Adrenal gland (tissue), 12 donors: ENCODE data around the gene FGD6. TPM values are rescaled to one million over a fixed set of nuclear protein-coding genes. Genes with fewer than 3 reads are reported as not detected.

Source experiments
- DNase-seq, 7 donors: peaks; one replicate each; pipeline ENCODE4 v3.0.0-alpha.2; 2019 to 2020
- H3K27ac ChIP-seq, 5 donors: fragments of 200-600 bp; sonication (generic) in 4 of 5; 1 replicate in 3 of 5; 2 replicates in 2 of 5; pipeline versions ENCODE4 v1.5.1 to v1.8.0; 2016 to 2020; ENCODE audit warnings: mild to moderate bottlenecking in 1 of 5
- H3K27me3 ChIP-seq: fragments of 200-600 bp; 2 replicates; pipeline ENCODE4 v1.8.0; 2021
- H3K36me3 ChIP-seq, 2 donors: fragments of 200-600 bp; replicated peaks in 1 of 2; 1 replicate in 1 of 2; 2 replicates in 1 of 2; pipeline versions ENCODE4 v1.5.1 to v1.8.0; 2018 to 2022
- H3K4me1 ChIP-seq, 2 donors: fragments of 200-600 bp; replicated peaks in 1 of 2; 1 replicate in 1 of 2; 2 replicates in 1 of 2; pipeline versions ENCODE4 v1.5.1 to v1.8.0; 2018 to 2021
- H3K4me3 ChIP-seq, 4 donors: fragments of 200-600 bp; sonication (generic) in 3 of 4; one replicate each; pipeline ENCODE4 v1.5.1; 2016 to 2018
- H3K9me3 ChIP-seq, 3 donors: fragments of 200-600 bp; sonication (generic) in 1 of 3; replicated peaks in 1 of 3; 1 replicate in 2 of 3; 2 replicates in 1 of 3; pipeline versions ENCODE4 v1.5.1 to v1.8.0; 2016 to 2021
- POLR2A ChIP-seq, 2 donors: fragments of 450-650 bp; IDR thresholded peaks; one replicate each; pipeline ENCODE4 v1.6.1; 2017; ENCODE audit warnings: antibody characterized with exemption in 2 of 2, mild to moderate bottlenecking in 2 of 2, moderate library complexity in 1 of 2
- WGBS, 4 donors: extraction: QIAGEN DNeasy Blood & Tissue Kit in 2 of 4; methylation state at CpG; one replicate each; pipeline versions ENCODE4 v1.1.5 to v1.1.7; 2013 to 2017; 5-methylcytosine and 5-hydroxymethylcytosine counted together
- intact Hi-C, 2 donors: fragments of 100-400 bp; cut with DNase I; formaldehyde crosslinking; loops; one replicate each; pipeline versions ENCODE4 v1.14.1 to v1.15.0; 2022 to 2023
- polyA plus RNA-seq, 3 donors: library from polyadenylated mRNA; stranded (reverse); fragments of 200-250 nt in 2 of 3; fragments of 350-450 nt in 1 of 3; fragmentation: Illumina TruSeq in 1 of 3; extraction: RNeasy Lipid Tissue Mini Kit (QIAGEN cat#74804) in 1 of 3; gene quantifications; one replicate each; pipeline ENCODE4 v1.2.3, GENCODE V29; 2013 to 2014
- total RNA-seq, 9 donors: library from RNA; depleted of rRNA in 4 of 9; stranded (reverse); fragments of >200 nt in 4 of 9; fragments of 120-200 nt in 1 of 9; fragmentation: NEBNext Ultra II Directional in 1 of 9; extraction: Animal tissue kit (Norgen Biotek cat#: 25700) in 1 of 9; gene quantifications; one replicate each; pipeline versions ENCODE4 v1.1.0 to v1.2.4, GENCODE V29; 2013 to 2023
- TF ChIP-seq, protein P1 (sequence below), 6 experiments: fragments of 450-650 bp in 4 of 6; fragments of 200-600 bp in 2 of 6; sonication (generic) in 1 of 6; IDR thresholded peaks; 1 replicate in 5 of 6; 2 replicates in 1 of 6; pipeline versions ENCODE4 v1.5.1 to v1.8.0; 2016 to 2021; ENCODE audit warnings: antibody characterized with exemption in 6 of 6, mild to moderate bottlenecking in 2 of 6, moderate library complexity in 1 of 6
- donor health status: healthy with polysubstance abuse.
- donor health status: Bipolar disorder and iron deficiency.
- donor health status: DM: yes; HTN: yes; CAD: no.
- donor health status: DM: no; HTN: no; CAD: no.
- donor health status: DM: no; HTN: no; CAD: no.
- donor health status: DM: yes; HTN: yes; CAD: no.

Gene FGD6
- total and polyA plus RNA-seq, 12 donors = 2.3 to 33.9 (median 18.1) TPM

DNA sequence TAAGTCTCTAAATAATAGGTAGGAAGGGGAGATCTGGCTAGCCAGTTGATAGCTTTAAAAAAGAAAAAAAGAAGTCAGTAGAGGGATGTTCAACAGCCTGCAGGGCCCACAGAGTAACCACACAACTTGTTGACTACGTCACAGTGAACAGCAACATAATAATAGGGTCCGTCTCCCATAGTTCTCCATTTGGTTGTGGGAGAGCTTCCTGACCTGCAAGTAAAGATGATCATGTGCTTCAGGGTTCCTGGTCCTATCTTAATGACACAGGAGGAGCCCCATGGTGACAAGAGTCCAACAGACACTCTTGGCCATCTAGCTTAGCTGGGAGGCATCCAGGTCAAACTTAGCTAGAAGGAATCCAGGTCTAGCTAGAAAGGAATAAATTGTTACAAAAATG is 36.2 kb downstream of the FGD6 start:
- Histone ChIP-seq H3K4me1 (peaks cover 0 to 11% of the 10 kb centered on the region in 2 donors), H3K9me3 (no peaks in the 10 kb centered on the region), H3K4me3 (no peak overlapping the region), H3K27me3 (no peaks in the 10 kb centered on the region), H3K27ac (no peak overlapping the region), H3K36me3 (no peaks in the 10 kb centered on the region)
- intact Hi-C loops = no loop called here
- no peak for DNase-seq
- WGBS, 4 donors = 78 to 95% (median 81%) methylated on average over 2 of the region's 2 CpGs
- TF ChIP-seq, protein P1, sequence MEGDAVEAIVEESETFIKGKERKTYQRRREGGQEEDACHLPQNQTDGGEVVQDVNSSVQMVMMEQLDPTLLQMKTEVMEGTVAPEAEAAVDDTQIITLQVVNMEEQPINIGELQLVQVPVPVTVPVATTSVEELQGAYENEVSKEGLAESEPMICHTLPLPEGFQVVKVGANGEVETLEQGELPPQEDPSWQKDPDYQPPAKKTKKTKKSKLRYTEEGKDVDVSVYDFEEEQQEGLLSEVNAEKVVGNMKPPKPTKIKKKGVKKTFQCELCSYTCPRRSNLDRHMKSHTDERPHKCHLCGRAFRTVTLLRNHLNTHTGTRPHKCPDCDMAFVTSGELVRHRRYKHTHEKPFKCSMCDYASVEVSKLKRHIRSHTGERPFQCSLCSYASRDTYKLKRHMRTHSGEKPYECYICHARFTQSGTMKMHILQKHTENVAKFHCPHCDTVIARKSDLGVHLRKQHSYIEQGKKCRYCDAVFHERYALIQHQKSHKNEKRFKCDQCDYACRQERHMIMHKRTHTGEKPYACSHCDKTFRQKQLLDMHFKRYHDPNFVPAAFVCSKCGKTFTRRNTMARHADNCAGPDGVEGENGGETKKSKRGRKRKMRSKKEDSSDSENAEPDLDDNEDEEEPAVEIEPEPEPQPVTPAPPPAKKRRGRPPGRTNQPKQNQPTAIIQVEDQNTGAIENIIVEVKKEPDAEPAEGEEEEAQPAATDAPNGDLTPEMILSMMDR (IDR thresholded peaks at IDR 0.05) = no peak
- no peak for TF ChIP-seq POLR2A (IDR thresholded peaks at IDR 0.05)

DNA sequence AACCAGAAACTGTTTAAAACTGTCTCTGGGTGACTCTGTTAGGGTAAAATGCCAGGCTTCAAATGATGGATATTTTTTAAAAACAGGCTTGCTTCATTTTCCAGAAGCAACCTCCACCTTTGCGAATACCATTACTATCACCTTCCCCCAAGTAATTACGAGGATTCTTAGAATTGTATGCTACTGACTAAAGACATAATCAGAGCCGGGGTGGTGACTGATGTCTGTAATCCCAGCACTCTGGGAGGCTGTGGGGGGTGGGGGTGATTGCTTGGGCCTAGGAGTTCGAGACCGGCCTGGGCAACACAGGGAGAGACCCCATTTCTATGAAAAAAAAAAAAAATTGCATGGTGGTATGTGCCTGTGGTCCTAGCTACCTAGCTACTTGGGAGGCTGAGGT is 38.3 kb downstream of the FGD6 start:
- H3K36me3 ChIP-seq = no peaks in the 10 kb centered on the region
- TF ChIP-seq POLR2A (IDR thresholded peaks at IDR 0.05) = no peak
- TF ChIP-seq, protein P1 (IDR thresholded peaks at IDR 0.05) = no peak
- no peaks in the 10 kb centered on the region for H3K9me3 ChIP-seq
- H3K27me3 ChIP-seq = no peaks in the 10 kb centered on the region
- DNase-seq = no peak
- H3K4me3 ChIP-seq = no peak overlapping the region
- H3K4me1 ChIP-seq = peaks cover 3 to 19% of the 10 kb centered on the region in 2 donors
- WGBS, 4 donors = 75 to 76% (median 76%) methylated on average over 5 of the region's 5 CpGs
- intact Hi-C loops = no loop called here
- no peak overlapping the region for H3K27ac ChIP-seq

DNA sequence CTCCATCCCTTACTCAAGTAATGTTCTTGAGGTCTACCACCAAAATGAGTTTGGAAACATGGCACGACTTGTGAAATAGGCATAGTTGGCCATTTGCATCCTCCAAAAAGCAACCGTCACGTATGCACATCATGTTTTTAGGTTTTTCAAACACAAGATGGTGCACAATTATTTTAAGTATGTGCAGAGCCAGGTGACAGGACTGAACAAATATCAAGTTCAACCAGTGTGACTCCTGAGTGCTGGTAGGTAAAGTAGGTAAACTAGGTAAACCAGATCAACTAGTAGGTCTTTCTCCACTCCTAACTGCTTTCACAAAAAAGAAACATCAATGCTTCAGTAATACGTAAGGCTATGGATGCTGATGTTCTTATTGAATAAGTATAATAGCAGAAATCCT is 39.1 kb downstream of the FGD6 start:
- DNase-seq = no peak
- H3K27ac ChIP-seq = no peak overlapping the region
- WGBS, 4 donors = 74 to 93% (median 84%) methylated on average over 4 of the region's 4 CpGs
- H3K9me3 ChIP-seq = no peaks in the 10 kb centered on the region
- peaks cover 10 to 28% of the 10 kb centered on the region in 2 donors for H3K4me1 ChIP-seq
- no peaks in the 10 kb centered on the region for H3K36me3 ChIP-seq
- TF ChIP-seq POLR2A (IDR thresholded peaks at IDR 0.05) = no peak
- TF ChIP-seq, protein P1 (IDR thresholded peaks at IDR 0.05) = no peak
- H3K27me3 ChIP-seq = no peaks in the 10 kb centered on the region
- intact Hi-C loops = no loop called here
- no peak overlapping the region for H3K4me3 ChIP-seq

DNA sequence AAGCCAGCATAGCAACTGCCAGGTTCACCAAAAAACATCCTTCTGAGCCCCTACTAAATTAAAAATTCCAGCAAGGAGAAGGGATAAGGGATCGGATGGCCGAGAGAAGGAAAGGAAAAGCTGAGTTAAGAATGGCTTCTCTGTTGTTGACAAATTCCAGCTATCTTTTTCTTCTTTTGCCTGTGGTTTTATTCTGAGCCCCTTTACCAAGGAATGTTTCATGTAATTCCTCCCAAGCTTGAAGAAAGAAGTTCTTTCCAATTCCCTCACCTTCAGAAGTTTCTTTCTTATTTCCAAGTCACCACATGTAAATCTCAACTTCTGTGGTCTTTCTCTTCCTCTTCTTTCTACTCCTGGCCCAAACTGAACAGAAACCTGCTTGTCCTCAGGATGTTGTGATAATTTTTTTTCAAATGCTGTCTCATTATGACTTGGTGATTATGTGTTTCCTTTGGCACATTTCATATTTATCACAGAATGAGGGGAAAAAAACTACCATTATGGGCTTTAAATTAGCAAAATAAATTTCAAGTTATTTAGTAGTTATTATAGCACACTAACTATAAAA is 40.0 kb downstream of the FGD6 start:
- TF ChIP-seq, protein P1 (IDR thresholded peaks at IDR 0.05) = no peak
- TF ChIP-seq POLR2A (IDR thresholded peaks at IDR 0.05) = no peak
- intact Hi-C loops = no loop called here
- Histone ChIP-seq H3K27me3 (no peaks in the 10 kb centered on the region), H3K9me3 (no peaks in the 10 kb centered on the region), H3K4me3 (no peak overlapping the region), H3K36me3 (no peaks in the 10 kb centered on the region), H3K27ac (no peak overlapping the region), H3K4me1 (peaks cover 16 to 36% of the 10 kb centered on the region in 2 donors)
- no peak for DNase-seq
- WGBS, 4 donors = 89 to 96% (median 94%) methylated on average over 2 of the region's 2 CpGs
